Ovary (tissue), 3 donors: Measurements from ENCODE around the gene BPIFB4.

Experiments
- CTCF ChIP-seq, 3 donors: fragments of 450-650 bp in 2 of 3; fragments of 200-600 bp in 1 of 3; IDR thresholded peaks; one replicate each; pipeline versions ENCODE4 v1.5.1 to v1.8.0; 2016 to 2022; ENCODE audit warnings: antibody characterized with exemption in 3 of 3, mild to moderate bottlenecking in 1 of 3
- POLR2A ChIP-seq: fragments of 450-650 bp; IDR thresholded peaks from one replicate; pipeline ENCODE4 v1.6.1; 2017; ENCODE audit warnings: antibody characterized with exemption, mild to moderate bottlenecking, moderate library complexity
- donor health status: DM: no; HTN: no; CAD: no.

- no peak for TF ChIP-seq CTCF (IDR thresholded peaks at IDR 0.05)
- no peak for TF ChIP-seq POLR2A
Measured at GRCh38 chr20:33046412-33046811, 33.0 kb upstream of the BPIFB4 start.
